Measurements from ENCODE around the gene TSKU. TPM values are rescaled to one million over a fixed set of nuclear protein-coding genes. Genes with fewer than 3 reads are reported as not detected.

The TSKU gene
- total RNA-seq, 4 donors from 2014 or later: 19.1 to 60.6 (median 47.1) TPM

- intact Hi-C loops (cut with DNase I): no loop called here
- Histone ChIP-seq H3K36me3 (no peaks in the 10 kb centered on the region), H3K4me1 (peaks cover 0 to 32% (median 14%) of the 10 kb centered on the region in 4 donors), H3K27me3 (no peaks in the 10 kb centered on the region), H3K9me3 (no peaks in the 10 kb centered on the region), H3K27ac (replicated peaks in 1 of 4) (no peak overlapping the region), H3K4me3 (no peak overlapping the region)
- 82% methylated on average over 8 of the region's 8 CpGs for WGBS
- DNase-seq (ENCODE audit: extremely low spot score): no peak
- TF ChIP-seq EP300 (IDR thresholded peaks at IDR 0.05) (no peak), CTCF (IDR thresholded peaks at IDR 0.05) (no peak), POLR2A (IDR thresholded peaks at IDR 0.05; ENCODE audit: low read depth) (no peak), POLR2AphosphoS5 (IDR thresholded peaks at IDR 0.05) (no peak)
These were observed 37.5 kb upstream of the TSKU start for GRCh38 chr11:76745561-76746207.

GRCh38 chr11:76747153-76747914 lies 35.8 kb upstream of the TSKU start:
- WGBS: 78% methylated on average over 8 of the region's 8 CpGs
- intact Hi-C loops (cut with DNase I): no loop called here
- H3K27ac ChIP-seq (replicated peaks in 1 of 4): no peak overlapping the region
- DNase-seq (ENCODE audit: extremely low spot score): no peak
- no peaks in the 10 kb centered on the region for H3K36me3 ChIP-seq
- no peak for TF ChIP-seq CTCF (IDR thresholded peaks at IDR 0.05)
- H3K27me3 ChIP-seq: no peaks in the 10 kb centered on the region
- peaks cover 4 to 35% (median 19%) of the 10 kb centered on the region in 4 donors for H3K4me1 ChIP-seq
- H3K4me3 ChIP-seq: no peak overlapping the region
- no peaks in the 10 kb centered on the region for H3K9me3 ChIP-seq

- intact Hi-C loops (cut with DNase I): no loop called here
- H3K4me3 ChIP-seq: no peak overlapping the region
- no peak for TF ChIP-seq POLR2AphosphoS5 (IDR thresholded peaks at IDR 0.05)
- no peak for TF ChIP-seq POLR2A (IDR thresholded peaks at IDR 0.05; ENCODE audit: low read depth)
- no peak for TF ChIP-seq EP300 (IDR thresholded peaks at IDR 0.05)
- no peak for TF ChIP-seq CTCF (IDR thresholded peaks at IDR 0.05)
- peak overlapping the region in 2 of 4 donors; percentile 23 to 32 for H3K27ac ChIP-seq (replicated peaks in 1 of 4)
- no peak for DNase-seq (ENCODE audit: extremely low spot score)
- no peaks in the 10 kb centered on the region for H3K36me3 ChIP-seq
- H3K9me3 ChIP-seq: no peaks in the 10 kb centered on the region
- 82% methylated on average over 9 of the region's 13 CpGs for WGBS
- no peaks in the 10 kb centered on the region for H3K27me3 ChIP-seq
- peaks cover 13 to 43% (median 27%) of the 10 kb centered on the region in 4 donors for H3K4me1 ChIP-seq
These were observed 35.0 kb upstream of the TSKU start for GRCh38 chr11:76747915-76748860.

- no peak overlapping the region for H3K4me3 ChIP-seq
- H3K4me1 ChIP-seq: peaks cover 14 to 47% (median 31%) of the 10 kb centered on the region in 4 donors
- H3K27me3 ChIP-seq: no peaks in the 10 kb centered on the region
- no peak for DNase-seq (ENCODE audit: extremely low spot score)
- intact Hi-C loops (cut with DNase I): no loop called here
- H3K9me3 ChIP-seq: no peaks in the 10 kb centered on the region
- peak overlapping the region in 3 of 4 donors; percentile 28 to 60 (median 46) for H3K27ac ChIP-seq (replicated peaks in 1 of 4)
- TF ChIP-seq POLR2AphosphoS5 (IDR thresholded peaks at IDR 0.05) (peak in 1 of 2 donors; percentile 59), EP300 (IDR thresholded peaks at IDR 0.05) (no peak), POLR2A (IDR thresholded peaks at IDR 0.05; ENCODE audit: low read depth) (no peak), CTCF (IDR thresholded peaks at IDR 0.05) (no peak)
- 45% methylated on average over 5 of the region's 5 CpGs for WGBS
- no peaks in the 10 kb centered on the region for H3K36me3 ChIP-seq
These were observed 34.2 kb upstream of the TSKU start for GRCh38 chr11:76748948-76749347.
